ENCODE measurements around the gene FAM136A.

FAM136A gene

DNA sequence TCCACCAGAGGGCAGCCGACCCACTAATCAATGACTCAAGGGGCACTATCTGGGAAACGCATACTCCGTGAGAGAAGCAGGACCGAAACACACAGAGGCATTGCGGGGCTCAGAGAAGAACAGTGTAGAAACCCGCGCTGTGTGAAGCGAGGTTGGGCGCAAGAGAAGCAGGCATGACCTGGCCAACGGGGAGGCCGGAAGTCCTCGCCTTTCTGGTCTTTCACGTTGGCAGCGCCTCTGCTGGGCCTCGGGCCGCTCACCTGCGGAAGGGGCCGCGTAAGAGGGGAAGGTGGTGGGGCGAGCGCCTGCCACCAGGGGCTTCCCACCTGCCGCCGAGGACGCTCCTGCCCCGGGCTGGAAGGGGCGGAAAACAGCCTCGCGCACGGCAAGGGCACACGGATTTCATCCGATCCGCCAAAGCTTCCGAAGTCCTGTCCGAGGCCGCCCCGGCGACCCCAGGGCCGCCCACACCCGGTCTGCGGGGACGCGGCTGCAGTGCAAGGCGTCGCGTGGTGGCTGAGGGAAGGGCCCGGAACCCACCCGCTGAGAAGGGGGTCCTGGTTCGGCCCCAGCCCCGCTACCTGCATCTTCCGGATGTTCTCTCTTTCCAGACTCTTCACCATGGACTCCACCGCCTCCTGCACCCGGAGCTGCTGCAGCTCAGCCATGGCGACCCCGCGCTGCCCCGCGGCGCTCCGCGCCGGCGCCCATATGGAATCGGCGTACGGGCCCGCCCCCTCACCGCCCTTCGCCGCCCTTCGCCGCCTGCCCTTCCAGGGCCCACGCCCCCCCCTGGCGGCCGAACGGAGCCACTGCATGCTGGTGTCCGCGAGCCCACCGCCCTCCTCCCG lies at the start of gene FAM136A:
TSS of gene FAM136A (minus strand) at position 724 of the 851 bp plus-strand sequence. CDS start at position 668, 56 bp downstream.
- TF ChIP-seq, protein P1, sequence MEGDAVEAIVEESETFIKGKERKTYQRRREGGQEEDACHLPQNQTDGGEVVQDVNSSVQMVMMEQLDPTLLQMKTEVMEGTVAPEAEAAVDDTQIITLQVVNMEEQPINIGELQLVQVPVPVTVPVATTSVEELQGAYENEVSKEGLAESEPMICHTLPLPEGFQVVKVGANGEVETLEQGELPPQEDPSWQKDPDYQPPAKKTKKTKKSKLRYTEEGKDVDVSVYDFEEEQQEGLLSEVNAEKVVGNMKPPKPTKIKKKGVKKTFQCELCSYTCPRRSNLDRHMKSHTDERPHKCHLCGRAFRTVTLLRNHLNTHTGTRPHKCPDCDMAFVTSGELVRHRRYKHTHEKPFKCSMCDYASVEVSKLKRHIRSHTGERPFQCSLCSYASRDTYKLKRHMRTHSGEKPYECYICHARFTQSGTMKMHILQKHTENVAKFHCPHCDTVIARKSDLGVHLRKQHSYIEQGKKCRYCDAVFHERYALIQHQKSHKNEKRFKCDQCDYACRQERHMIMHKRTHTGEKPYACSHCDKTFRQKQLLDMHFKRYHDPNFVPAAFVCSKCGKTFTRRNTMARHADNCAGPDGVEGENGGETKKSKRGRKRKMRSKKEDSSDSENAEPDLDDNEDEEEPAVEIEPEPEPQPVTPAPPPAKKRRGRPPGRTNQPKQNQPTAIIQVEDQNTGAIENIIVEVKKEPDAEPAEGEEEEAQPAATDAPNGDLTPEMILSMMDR (IDR thresholded peaks at IDR 0.05; ENCODE audit: low read depth, low read length), result peak; percentile 83
- H3K4me3 ChIP-seq (ENCODE audit: low read depth, low read length), result peak within 1 kb of the TSS; percentile 88

DNA sequence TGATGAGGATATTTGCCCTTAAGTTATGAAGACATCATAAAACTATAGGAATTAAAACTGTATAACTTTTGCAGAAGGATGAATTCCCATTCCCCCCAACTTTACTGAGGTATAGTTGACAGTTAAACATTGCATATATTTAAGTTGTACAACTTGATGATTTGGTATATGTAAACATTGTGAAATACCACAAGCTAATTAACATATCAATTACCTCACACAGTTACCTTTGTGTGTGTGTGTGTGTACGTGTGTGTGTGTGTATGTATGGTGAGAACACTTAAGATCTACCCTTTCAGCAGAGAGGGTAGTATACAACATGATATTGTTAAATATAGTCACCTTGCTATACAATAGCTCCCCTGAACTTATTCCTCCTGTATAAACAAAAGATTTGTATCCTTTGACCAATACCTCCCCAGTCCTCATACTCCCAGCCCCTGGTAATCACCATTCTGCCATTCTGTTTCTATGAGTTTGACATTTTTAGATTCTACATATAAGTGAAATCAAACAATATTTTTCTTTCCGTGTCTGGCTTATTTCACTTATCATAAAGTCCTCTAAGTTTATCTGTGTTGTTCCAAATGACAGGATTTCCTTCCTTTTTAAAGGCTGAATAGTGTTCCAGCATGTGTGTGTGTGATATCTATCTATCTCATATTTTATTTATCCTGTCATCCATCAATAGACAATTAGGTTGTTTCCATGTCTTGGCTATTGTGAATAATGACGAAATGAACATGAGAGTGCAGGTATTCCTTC lies 48.2 kb upstream of the FAM136A start:
- no peak overlapping the region for H3K4me3 ChIP-seq (ENCODE audit: low read depth, low read length)
- TF ChIP-seq, protein P1 (IDR thresholded peaks at IDR 0.05; ENCODE audit: low read depth, low read length), result no peak

DNA sequence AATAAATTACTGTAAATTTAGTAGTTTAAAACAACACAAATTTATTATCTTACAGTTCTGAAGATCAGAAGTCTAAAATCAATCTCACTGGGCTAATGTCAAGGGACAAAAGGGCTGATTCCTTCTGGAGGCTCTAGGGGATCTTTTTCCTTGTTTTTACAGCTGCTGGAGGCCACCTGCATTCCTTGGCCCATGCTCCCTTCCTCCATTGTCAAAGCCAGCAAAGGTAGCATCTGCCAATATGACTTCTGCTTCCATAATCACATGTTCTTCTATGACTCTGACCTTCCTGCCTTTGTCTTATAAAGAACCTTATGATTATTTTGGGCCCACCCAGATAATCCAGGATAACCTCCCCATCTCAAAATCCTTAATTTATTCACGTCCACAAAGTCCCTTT lies 46.0 kb upstream of the FAM136A start:
- TF ChIP-seq, protein P1 (IDR thresholded peaks at IDR 0.05; ENCODE audit: low read depth, low read length), result no peak
- no peak overlapping the region for H3K4me3 ChIP-seq (ENCODE audit: low read depth, low read length)

DNA sequence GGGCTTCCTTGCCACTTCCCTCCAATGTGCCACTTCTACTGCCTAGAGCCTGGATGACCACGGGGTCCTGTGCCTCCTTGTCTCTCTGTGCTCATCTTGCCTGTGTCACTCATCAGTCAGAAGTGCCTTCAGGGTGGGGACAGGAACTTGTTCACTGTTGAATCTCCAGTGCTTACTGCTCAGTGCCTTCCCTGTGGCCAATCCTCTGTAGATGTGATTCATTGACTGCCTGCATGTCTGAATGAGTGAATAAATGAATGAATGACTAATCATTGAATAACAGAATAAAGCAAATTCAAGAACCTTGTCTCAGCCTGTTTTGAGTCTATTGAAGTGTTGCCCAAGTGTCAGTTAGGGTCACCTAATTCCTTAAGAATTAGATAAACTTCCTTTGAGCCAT lies 42.3 kb upstream of the FAM136A start:
- H3K4me3 ChIP-seq (ENCODE audit: low read depth, low read length), result no peak overlapping the region
- TF ChIP-seq, protein P1 (IDR thresholded peaks at IDR 0.05; ENCODE audit: low read depth, low read length), result no peak

DNA sequence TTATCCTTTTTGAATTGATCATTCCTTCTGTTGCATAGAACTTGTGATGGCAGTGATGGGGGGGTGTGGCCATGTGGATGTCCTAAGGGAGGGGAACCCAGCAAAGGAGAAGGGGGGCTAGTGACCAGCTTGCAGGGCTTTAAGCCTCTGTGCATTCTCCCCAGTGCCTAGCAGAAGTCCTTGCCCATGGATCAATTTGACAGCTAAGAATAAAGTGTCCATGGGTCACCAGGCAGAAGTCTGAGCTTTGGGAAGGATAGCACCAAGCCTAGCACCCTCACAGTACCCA lies 39.6 kb upstream of the FAM136A start:
- TF ChIP-seq, protein P1 (IDR thresholded peaks at IDR 0.05; ENCODE audit: low read depth, low read length), result no peak
- no peak overlapping the region for H3K4me3 ChIP-seq (ENCODE audit: low read depth, low read length)

DNA sequence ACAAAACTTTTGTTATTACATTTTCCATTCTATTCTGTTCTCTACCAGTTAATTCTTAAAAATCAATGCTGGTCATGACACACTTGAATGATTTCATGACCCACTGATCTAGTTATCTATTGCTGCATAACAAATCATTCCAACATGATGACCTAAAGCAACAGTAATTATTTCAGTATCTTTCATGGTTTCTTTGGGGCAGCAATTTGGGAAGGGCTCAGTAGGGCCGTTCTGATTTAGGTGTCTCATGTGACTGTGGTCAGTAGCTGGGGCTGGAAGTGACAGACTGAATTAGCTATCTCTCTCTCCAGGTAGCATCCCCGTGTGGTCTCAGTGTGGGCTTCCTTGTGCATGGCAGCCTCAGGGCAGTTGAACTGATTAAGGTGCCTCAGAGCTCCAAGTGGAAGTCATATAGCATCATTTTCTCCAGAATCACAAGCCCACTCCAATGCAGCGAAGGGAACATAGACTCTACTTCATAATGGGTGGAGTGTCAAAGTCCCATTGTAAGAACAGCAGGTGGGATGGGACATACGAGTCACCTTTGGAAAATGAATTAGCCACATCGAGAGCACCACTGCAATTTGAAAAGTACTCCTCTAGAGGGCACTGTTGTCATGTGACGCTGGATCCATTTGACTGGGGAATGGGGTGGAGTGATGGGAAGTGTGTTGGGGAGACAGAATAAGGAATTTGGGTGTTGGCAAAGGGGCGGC lies 39.1 kb upstream of the FAM136A start:
- TF ChIP-seq, protein P1 (IDR thresholded peaks at IDR 0.05; ENCODE audit: low read depth, low read length), result peak; percentile 71
- H3K4me3 ChIP-seq (ENCODE audit: low read depth, low read length), result no peak overlapping the region
